ENCODE results near the gene FGF21. TPM values are rescaled to one million over a fixed set of nuclear protein-coding genes. Genes with fewer than 3 reads are reported as not detected.
"Not testable (repeated sequence)": the region's sequence is repeated elsewhere in the genome, so short reads cannot be mapped to it uniquely, and the experiment has no call there.

FGF21 gene
- polyA plus RNA-seq, 4 donors, result not detected

- no peak for DNase-seq (ENCODE audit: low read depth in 4 of 4, low spot score in 3 of 4)
These were observed 4.4 kb upstream of the FGF21 start for GRCh38 chr19:48750771-48751504.

GRCh38 chr19:48751845-48752495 is 3.4 kb upstream of the FGF21 start:
- DNase-seq (ENCODE audit: low read depth in 4 of 4, low spot score in 3 of 4), result no peak

DNA sequence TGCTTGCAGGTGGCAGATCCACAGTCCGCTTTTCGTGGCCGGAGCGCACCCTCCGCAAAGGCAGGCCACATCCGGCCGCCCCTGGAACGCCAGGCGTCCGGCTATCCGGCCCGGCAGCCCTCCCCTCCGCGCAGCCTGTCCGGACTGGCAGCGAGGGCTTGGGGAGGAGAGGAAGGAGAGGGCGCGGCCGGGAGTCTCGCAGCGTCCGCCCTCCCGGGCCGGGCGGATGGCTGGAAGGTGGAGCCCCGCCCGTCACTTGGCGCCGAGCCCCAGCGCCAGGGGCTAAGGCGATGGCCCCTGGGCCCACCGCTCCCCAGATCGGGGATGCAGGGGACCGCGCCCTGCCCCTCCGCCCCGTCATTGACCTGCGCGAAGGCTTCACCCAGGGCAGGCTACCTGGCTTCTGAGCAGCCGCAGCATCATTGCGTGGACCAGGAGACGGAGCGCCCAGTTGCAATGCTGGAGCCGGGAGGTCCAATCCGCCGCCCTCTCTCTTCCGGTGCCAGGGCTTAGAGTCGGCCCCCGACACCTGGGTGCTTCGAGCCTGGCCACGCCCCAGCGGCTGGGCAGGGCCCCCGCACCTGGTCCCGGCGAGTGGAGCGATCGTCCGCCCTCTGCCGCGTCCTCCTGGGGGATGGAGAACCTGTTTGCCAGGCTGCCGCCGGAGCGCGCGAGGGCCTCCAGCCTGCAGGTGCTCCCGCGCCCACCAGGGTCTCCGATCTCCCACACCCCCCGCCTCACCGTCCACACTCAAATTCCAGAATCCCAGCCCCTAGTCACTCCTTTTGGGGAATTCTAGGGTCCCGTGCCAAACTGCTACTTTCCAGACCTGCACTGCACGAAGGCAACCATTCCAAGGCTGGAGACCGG is 2.6 kb upstream of the FGF21 start, which contains the start of gene FUT1:
Gene FUT1 (minus strand): TSS at position 146 of the 870 bp plus-strand sequence. CDS start 1,360 bp downstream, outside the sequence.
- DNase-seq (ENCODE audit: low read depth in 4 of 4, low spot score in 3 of 4), result no peak

DNA sequence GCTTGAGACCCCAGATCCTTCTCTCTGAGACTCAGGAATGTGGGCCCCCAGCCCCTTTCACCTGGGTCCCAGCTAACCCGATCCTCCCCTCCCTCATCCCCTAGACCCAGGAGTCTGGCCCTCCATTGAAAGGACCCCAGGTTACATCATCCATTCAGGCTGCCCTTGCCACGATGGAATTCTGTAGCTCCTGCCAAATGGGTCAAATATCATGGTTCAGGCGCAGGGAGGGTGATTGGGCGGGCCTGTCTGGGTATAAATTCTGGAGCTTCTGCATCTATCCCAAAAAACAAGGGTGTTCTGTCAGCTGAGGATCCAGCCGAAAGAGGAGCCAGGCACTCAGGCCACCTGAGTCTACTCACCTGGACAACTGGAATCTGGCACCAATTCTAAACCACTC is 463 bp downstream of the FGF21 start:
- no peak for DNase-seq (ENCODE audit: low read depth in 4 of 4, low spot score in 3 of 4)

DNA sequence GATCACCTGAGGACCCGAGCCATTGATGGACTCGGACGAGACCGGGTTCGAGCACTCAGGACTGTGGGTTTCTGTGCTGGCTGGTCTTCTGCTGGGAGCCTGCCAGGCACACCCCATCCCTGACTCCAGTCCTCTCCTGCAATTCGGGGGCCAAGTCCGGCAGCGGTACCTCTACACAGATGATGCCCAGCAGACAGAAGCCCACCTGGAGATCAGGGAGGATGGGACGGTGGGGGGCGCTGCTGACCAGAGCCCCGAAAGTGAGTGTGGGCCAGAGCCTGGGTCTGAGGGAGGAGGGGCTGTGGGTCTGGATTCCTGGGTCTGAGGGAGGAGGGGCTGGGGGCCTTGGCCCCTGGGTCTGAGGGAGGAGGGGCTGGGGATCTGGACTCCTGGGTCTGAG is 888 bp downstream of the FGF21 start:
- no peak for DNase-seq (ENCODE audit: low read depth in 4 of 4, low spot score in 3 of 4)

GRCh38 chr19:48756686-48757085 is 1.4 kb downstream of the FGF21 start:
- DNase-seq (ENCODE audit: low read depth in 4 of 4, low spot score in 3 of 4), result no peak

DNA sequence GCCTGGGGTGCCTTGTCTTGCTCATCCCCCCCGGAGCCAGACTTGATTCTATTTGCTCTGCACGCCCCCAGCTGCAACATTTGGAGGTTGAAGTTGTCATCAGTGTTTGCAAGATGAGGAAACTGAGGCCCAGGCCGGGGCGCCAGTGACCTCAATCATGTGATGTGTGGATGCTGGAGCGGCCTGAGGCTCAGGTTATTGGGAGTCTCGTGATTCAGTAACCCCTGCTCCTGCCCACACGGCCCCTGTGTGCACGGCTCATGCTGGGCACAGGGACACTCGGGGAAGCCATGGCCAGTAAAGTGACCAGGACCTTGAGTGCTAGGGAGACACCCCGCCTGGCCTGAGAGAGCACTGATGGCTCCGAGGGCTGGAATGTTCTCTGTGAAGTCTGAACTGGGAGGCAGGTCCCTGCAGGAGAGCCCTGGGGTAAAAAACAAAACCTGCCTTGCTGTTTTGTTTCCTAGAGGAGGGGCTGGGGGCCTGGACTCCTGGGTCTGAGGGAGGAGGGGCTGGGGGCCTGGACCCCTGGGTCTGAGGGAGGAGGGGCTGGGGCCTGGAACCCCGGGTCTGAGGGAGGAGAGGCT is 1.9 kb downstream of the FGF21 start:
- DNase-seq (ENCODE audit: low read depth in 4 of 4, low spot score in 3 of 4), result no peak

DNA sequence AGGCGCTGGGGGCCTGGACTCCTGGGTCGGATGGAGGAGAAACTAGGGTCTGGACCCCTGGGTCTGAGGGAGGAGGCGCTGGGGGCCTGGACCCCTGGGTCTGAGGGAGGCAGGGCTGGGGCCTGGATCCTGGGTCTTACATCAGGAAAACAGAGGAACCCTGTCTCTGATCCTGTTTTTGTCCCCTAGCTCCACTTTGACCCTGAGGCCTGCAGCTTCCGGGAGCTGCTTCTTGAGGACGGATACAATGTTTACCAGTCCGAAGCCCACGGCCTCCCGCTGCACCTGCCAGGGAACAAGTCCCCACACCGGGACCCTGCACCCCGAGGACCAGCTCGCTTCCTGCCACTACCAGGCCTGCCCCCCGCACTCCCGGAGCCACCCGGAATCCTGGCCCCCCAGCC is 2.4 kb downstream of the FGF21 start:
- no peak for DNase-seq (ENCODE audit: low read depth in 4 of 4, low spot score in 3 of 4)

- DNase-seq (ENCODE audit: low read depth in 4 of 4, low spot score in 3 of 4), result no peak
These were observed 5.3 kb downstream of the FGF21 start for GRCh38 chr19:48760504-48761205.

GRCh38 chr19:48765816-48766215 is 10.5 kb downstream of the FGF21 start:
- DNase-seq (ENCODE audit: low read depth in 4 of 4, low spot score in 3 of 4), result not testable (repeated sequence)

GRCh38 chr19:48768171-48768753 is 12.9 kb downstream of the FGF21 start:
- not testable (repeated sequence) for DNase-seq (ENCODE audit: low read depth in 4 of 4, low spot score in 3 of 4)

DNA sequence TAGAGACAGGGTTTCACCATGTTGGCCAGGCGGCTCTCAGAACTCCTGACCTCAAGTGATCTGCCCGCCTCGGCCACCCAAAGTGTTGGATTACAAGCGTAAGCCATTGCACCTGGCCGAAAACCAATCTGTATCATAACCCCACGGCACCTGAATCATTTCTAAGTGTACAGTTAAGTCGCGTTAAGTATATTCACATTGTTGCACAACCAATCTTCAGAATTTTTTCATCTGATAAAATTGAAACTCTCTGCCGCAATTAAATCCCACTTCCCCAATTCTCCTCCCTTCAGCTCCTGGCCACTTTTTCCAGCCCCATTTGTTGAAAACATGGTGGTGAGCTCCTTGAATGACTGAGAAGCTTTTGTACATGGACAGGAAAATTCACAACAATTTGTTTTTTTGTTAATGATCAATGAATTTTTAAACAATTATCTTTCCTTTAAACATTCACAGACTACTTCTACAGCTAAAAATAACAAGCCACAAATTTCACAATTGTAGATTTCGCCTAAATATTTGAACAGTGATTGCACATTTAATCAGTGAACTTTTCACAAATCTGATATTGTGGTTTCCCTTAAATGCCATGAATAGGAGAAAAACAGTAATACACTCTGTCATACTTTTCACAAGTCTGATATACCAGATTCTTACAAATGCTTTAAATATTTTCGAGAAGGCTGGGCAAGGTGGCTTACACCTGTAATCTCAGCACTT is 13.8 kb downstream of the FGF21 start:
- DNase-seq (ENCODE audit: low read depth in 4 of 4, low spot score in 3 of 4), result no peak

- no peak for DNase-seq (ENCODE audit: low read depth in 4 of 4, low spot score in 3 of 4)
These were observed 14.9 kb downstream of the FGF21 start for GRCh38 chr19:48770266-48770665.

DNA sequence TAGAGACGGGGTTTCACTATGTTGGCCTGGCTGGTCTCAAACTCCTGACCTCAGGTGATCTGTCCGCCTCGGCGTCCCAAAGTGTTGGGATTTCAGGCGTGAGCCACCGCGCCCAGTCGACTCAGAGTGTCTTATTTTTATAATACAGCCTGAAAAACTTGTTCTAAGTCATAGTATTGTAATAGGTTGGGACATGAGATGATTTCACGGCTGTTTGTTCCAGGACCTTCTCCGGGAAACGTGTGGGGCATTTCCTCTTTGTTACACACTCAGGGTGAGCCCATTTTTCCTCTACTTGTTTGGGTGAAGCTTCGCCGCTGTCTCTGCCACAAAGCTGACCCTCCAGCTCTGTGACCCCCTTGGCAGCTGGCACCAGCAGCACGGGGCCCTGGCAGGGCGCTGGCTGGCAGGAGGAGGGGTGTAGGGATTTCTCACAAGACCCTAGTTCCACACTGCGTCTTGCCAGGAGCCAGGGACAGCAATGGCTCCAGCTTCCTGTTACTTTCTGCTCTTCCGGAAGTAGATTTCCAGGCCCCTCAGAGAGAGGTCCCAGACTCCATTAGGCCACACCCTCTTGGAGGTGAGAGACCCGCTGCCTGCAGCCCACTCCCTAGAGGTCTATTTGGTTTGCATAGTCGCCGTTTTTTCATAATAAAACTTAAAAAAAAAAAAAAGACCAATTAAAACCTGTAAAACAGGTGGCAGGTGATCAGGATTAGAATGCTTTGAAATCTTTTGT is 15.6 kb downstream of the FGF21 start:
- DNase-seq (ENCODE audit: low read depth in 4 of 4, low spot score in 3 of 4), result no peak

GRCh38 chr19:48772503-48772953 is 17.2 kb downstream of the FGF21 start:
- no peak for DNase-seq (ENCODE audit: low read depth in 4 of 4, low spot score in 3 of 4)

DNA sequence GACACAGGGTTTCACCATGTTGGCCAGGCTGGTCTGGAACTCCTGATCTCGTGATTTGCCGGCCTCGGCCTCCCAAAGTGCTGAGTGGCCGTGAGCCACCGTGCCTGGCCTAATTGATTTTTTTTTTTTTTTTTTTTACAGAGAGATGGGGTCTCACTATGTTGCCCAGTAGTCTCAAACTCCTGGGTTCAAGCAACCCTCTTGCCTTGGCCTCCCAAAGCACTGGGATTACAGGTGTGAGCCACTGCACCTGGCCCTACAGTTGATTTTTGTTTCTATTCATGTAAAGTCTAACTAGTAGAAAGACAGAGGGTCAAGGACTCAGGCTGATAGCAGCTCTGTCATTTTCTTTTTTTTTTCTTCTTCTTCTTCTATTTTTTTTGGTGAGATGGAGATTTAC is 21.8 kb downstream of the FGF21 start:
- no peak for DNase-seq (ENCODE audit: low read depth in 4 of 4, low spot score in 3 of 4)

- DNase-seq (ENCODE audit: low read depth in 4 of 4, low spot score in 3 of 4), result no peak
These were observed 22.4 kb downstream of the FGF21 start for GRCh38 chr19:48777720-48778119.

DNA sequence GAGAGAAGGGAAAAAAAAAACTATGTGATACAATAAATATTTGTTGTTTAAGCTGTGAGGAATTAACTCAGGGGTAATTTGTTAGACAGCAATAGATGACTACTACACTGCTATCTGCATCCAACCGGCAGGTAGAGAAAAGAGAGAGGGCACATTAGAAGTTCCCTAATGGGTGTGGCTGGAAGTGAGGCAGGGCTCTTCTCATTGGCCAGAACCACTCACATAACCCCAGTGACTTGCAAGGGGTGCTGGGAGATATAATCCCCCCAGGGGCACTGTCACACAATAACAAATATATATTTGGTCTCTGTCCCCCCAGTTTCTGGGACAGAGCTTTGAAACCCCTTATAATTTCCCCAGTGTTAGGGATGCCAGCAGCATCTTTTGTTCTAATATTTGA is 24.3 kb downstream of the FGF21 start:
- DNase-seq (ENCODE audit: low read depth in 4 of 4, low spot score in 3 of 4), result no peak

Data from right renal pelvis (tissue), 4 donors.